ENCODE results near the gene ABLIM1. TPM values are rescaled to one million over a fixed set of nuclear protein-coding genes. Genes with fewer than 3 reads are reported as not detected.

ABLIM1 gene
- total and polyA plus RNA-seq, 2 donors: 46.7 to 71.3 TPM

GRCh38 chr10:114474989-114475388 lies 183.1 kb downstream of the ABLIM1 start:
- no peak overlapping the region for H3K27ac ChIP-seq (ENCODE audit: low read depth)
- DNase-seq (ENCODE audit: extremely low spot score): no peak
- H3K4me1 ChIP-seq (ENCODE audit: insufficient read depth): peaks cover 2% of the 10 kb centered on the region
- 96% methylated on average over 5 of the region's 5 CpGs for WGBS
- no peaks in the 10 kb centered on the region for H3K36me3 ChIP-seq (ENCODE audit: insufficient read depth)
- H3K4me3 ChIP-seq (ENCODE audit: low read depth, low read length): no peak overlapping the region

GRCh38 chr10:114473776-114474175 lies 184.3 kb downstream of the ABLIM1 start:
- H3K4me1 ChIP-seq (ENCODE audit: insufficient read depth): no peaks in the 10 kb centered on the region

GRCh38 chr10:114472877-114473253 lies 185.2 kb downstream of the ABLIM1 start:
- H3K27ac ChIP-seq (ENCODE audit: low read depth): no peak overlapping the region

More at GRCh38 chr10:114473776-114474175, 184.3 kb downstream of the ABLIM1 start:
- Histone ChIP-seq H3K27ac (ENCODE audit: low read depth) (no peak overlapping the region), H3K36me3 (ENCODE audit: insufficient read depth) (no peaks in the 10 kb centered on the region), H3K4me3 (ENCODE audit: low read depth, low read length) (no peak overlapping the region)
- WGBS: 59% methylated on average over 3 of the region's 3 CpGs
- DNase-seq (ENCODE audit: extremely low spot score): no peak

DNA sequence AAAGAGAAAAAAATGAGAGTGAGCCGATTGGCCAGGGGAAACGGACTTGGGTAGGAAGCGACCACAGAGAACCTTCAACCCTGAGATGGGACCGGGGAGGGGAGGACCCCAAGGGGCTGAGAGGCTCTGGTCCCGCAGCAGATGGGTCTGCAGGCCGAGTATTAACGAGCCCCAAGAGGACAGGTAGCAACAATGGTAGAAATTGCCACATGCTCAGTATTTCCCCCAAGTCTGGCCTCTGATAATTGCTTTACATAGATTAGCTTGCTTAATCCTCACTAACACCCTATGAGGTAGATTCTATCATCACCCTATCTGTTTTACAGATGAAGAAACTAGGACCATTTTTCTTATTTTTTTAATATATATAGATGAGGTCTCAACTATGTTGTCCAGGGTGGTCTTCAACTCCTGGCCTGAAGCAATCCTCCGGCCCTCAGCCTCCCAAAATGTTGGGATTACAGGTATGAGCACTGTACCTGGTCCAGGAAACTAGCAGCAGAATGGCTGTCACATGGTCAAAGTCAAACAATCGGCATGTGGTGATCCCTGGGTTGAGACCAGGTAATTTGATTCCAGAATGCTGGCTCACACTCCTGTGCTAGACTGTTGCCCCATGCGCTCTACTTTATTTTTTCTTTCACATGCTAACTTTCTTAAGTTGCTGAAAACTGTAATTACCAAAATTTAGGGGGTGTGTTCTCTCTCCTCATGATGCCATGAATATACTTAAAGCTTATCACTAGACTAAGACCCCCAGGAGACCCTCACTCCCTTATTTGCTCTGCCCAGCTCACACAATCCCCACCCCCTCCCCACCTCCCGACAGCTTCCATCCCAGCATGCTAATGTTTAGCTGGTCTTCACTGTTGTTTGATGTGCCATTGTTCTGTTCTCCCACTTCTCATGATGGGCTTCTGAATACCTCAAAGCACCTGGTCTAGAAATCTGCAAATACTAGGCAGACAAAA lies 185.9 kb downstream of the ABLIM1 start:
- no peaks in the 10 kb centered on the region for H3K4me1 ChIP-seq (ENCODE audit: insufficient read depth)
- WGBS: 78% methylated on average over 11 of the region's 11 CpGs
- H3K27ac ChIP-seq (ENCODE audit: low read depth): no peak overlapping the region

More at GRCh38 chr10:114472877-114473253, 185.2 kb downstream of the ABLIM1 start:
- Histone ChIP-seq H3K4me1 (ENCODE audit: insufficient read depth) (no peaks in the 10 kb centered on the region), H3K4me3 (ENCODE audit: low read depth, low read length) (no peak overlapping the region), H3K36me3 (ENCODE audit: insufficient read depth) (no peaks in the 10 kb centered on the region)
- DNase-seq (ENCODE audit: extremely low spot score): no peak
- 73% methylated on average over 4 of the region's 4 CpGs for WGBS

DNA sequence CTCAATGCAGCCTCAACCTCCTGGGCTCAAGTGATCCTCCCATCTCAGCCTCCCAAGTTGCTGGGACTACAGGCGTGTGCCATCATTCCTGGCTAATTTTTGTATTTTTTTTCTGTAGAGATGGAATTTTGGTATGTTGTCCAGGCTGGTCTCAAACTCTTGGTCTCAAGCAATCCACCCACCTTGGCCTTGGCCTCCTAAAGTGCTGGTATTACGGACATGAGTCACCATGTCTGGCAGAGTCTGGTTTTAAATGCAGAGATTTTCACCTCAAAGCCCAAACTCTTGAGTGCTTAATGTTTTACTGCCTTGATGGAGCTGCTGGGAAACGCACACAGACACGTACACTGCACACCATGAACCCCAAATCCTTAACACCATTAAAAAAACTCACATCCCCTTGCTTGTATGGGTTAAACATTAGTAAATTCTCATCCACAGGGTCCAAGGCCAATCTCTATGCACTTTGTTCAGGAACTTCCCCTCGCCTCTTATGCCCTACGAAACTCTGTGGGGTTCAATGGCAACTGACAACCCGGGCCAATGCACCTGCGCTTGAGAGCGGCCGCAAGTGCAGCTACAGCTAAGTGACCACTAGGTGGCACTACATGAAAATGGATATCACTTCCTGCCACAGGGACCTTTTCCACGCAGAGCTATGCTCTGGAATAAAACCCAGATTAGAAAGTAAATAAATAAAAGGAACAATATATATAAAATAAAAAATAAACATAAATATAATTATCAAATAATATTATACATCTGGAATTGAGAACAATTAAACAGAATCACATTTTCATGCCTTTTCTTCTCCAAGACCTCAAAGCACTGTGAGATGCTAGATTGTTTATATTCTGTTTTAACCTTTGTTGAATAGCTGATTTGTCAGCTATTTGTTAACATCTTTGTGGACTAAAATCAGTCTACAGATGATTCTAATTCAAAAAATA lies 186.8 kb downstream of the ABLIM1 start:
- no peak overlapping the region for H3K4me3 ChIP-seq (ENCODE audit: low read depth, low read length)
- no peak overlapping the region for H3K27ac ChIP-seq (ENCODE audit: low read depth)
- no peak for DNase-seq (ENCODE audit: extremely low spot score)
- no peaks in the 10 kb centered on the region for H3K36me3 ChIP-seq (ENCODE audit: insufficient read depth)
- H3K4me1 ChIP-seq (ENCODE audit: insufficient read depth): no peaks in the 10 kb centered on the region
- WGBS: 38% methylated on average over 11 of the region's 11 CpGs

More for the DNA sequence above, 185.9 kb downstream of the ABLIM1 start:
- Histone ChIP-seq H3K4me3 (ENCODE audit: low read depth, low read length) (no peak overlapping the region), H3K36me3 (ENCODE audit: insufficient read depth) (no peaks in the 10 kb centered on the region)
- no peak for DNase-seq (ENCODE audit: extremely low spot score)

DNA sequence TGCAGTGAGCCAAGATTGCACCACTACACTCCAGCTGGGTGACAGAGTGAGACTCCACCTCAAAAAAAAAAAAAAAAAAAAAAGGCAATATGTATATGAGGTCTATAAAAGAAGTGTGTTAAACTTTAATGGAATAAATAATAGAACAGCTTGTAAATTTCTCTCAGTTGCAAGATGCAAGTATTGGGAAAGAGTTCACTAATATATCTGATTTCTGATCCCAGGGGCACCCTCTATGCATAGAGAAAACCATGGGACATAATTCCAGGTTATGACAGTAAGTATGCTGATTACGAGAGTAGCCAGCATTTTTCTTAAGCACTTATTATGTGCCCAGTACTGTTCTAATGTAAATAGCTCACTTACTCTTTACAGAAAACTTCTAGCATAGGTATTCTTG lies 187.7 kb downstream of the ABLIM1 start:
- H3K4me3 ChIP-seq (ENCODE audit: low read depth, low read length): no peak overlapping the region
- H3K4me1 ChIP-seq (ENCODE audit: insufficient read depth): no peaks in the 10 kb centered on the region
- no peak for DNase-seq (ENCODE audit: extremely low spot score)
- H3K36me3 ChIP-seq (ENCODE audit: insufficient read depth): peaks cover 2% of the 10 kb centered on the region
- no peak overlapping the region for H3K27ac ChIP-seq (ENCODE audit: low read depth)
- 95% methylated on average over 1 of the region's 1 CpG for WGBS

GRCh38 chr10:114458955-114459354 lies 199.1 kb downstream of the ABLIM1 start:
- H3K27ac ChIP-seq (ENCODE audit: low read depth): no peak overlapping the region
- H3K4me3 ChIP-seq (ENCODE audit: low read depth, low read length): no peak overlapping the region
- H3K4me1 ChIP-seq (ENCODE audit: insufficient read depth): no peaks in the 10 kb centered on the region
- 84% methylated on average over 3 of the region's 3 CpGs for WGBS
- H3K36me3 ChIP-seq (ENCODE audit: insufficient read depth): peaks cover 1% of the 10 kb centered on the region
- no peak for DNase-seq (ENCODE audit: extremely low spot score)

DNA sequence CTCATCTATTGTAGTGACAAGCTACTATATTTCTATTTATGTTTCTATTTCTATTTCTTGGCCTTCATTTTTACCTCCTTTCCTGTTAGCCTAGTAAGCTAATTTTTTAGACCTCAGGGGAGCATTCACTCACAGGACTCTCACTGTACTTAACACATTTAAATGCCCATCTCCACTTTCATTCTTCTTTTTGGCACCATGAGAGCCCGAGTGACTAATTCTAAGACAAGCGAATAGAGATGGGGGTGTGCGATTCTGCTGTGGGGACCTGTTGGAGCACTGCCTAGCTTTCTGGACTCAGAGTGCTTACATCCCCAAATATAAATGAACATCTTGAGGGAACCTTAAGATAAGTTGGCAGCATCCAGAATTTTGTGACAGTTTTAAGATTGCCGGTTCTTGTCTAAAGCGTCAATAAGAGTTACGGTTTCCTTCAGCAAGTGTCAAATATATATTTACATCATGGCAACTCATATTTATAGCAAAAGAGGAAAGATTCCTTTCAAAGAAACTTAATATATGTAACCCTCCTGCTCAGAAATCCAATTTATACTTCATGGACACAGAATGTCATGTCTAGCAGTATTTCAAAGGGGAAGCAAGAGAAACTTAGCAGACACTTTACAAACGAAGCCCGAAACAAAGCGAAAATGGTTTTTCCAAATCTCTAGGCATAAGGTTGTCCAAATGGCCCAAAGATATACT lies 199.7 kb downstream of the ABLIM1 start:
- Histone ChIP-seq H3K4me3 (ENCODE audit: low read depth, low read length) (no peak overlapping the region), H3K27ac (ENCODE audit: low read depth) (no peak overlapping the region), H3K4me1 (ENCODE audit: insufficient read depth) (no peaks in the 10 kb centered on the region), H3K36me3 (ENCODE audit: insufficient read depth) (peaks cover 1% of the 10 kb centered on the region)
- 93% methylated on average over 9 of the region's 9 CpGs for WGBS
- no peak for DNase-seq (ENCODE audit: extremely low spot score)

DNA sequence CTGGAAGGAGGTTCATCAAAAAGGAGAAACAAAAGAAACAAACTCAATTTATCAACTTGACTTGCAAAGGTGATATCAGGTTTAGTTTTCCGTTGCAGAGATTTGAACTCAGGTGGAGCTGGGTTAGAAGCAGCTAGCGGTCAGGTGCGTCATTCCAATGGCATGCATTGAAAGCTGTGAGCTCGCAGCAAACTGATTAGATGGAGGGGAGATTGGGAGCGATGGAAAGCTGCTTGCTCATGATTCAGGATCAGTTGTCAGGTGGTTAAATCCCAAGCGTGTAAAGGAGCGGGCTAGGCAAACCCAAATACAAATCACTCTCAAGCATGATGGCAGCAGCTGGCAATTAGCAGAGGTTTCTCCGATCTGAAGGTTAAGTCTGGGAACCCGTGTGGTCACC lies 204.5 kb downstream of the ABLIM1 start:
- no peak for DNase-seq (ENCODE audit: extremely low spot score)
- Histone ChIP-seq H3K4me3 (ENCODE audit: low read depth, low read length) (no peak overlapping the region), H3K36me3 (ENCODE audit: insufficient read depth) (no peaks in the 10 kb centered on the region), H3K27ac (ENCODE audit: low read depth) (no peak overlapping the region), H3K4me1 (ENCODE audit: insufficient read depth) (no peaks in the 10 kb centered on the region)
- 95% methylated on average over 9 of the region's 9 CpGs for WGBS

GRCh38 chr10:114448897-114449296 lies 209.2 kb downstream of the ABLIM1 start:
- 82% methylated on average over 2 of the region's 2 CpGs for WGBS
- no peak overlapping the region for H3K4me3 ChIP-seq (ENCODE audit: low read depth, low read length)
- H3K4me1 ChIP-seq (ENCODE audit: insufficient read depth): no peaks in the 10 kb centered on the region
- no peak for DNase-seq (ENCODE audit: extremely low spot score)
- no peaks in the 10 kb centered on the region for H3K36me3 ChIP-seq (ENCODE audit: insufficient read depth)
- no peak overlapping the region for H3K27ac ChIP-seq (ENCODE audit: low read depth)

DNA sequence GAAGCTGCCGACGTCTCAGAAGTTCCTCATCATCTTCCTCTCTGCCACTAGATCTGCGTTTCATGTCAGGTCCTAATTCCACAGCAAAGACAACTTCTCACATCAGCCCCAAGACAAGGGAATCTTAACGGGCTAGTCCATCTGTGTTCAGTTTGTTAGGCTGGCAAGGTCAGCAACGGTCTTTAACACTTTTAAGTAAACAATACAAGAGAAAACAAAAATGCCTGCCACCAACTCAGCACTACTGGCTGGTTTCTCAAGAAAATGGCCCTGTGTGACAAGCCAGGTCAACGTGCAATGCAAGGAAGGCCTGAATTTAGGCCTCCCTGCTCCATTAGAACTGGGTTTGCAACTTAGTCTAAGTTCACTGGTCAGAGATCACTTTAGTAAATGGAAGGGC lies 212.7 kb downstream of the ABLIM1 start:
- WGBS: 81% methylated on average over 6 of the region's 6 CpGs
- no peaks in the 10 kb centered on the region for H3K36me3 ChIP-seq (ENCODE audit: insufficient read depth)
- no peak overlapping the region for H3K27ac ChIP-seq (ENCODE audit: low read depth)
- H3K4me1 ChIP-seq (ENCODE audit: insufficient read depth): no peaks in the 10 kb centered on the region
- no peak for DNase-seq (ENCODE audit: extremely low spot score)
- H3K4me3 ChIP-seq (ENCODE audit: low read depth, low read length): no peak overlapping the region

- no peak for DNase-seq (ENCODE audit: extremely low spot score)
- H3K4me1 ChIP-seq (ENCODE audit: insufficient read depth): no peaks in the 10 kb centered on the region
- H3K27ac ChIP-seq (ENCODE audit: low read depth): no peak overlapping the region
- H3K36me3 ChIP-seq (ENCODE audit: insufficient read depth): peaks cover 2% of the 10 kb centered on the region
- H3K4me3 ChIP-seq (ENCODE audit: low read depth, low read length): no peak overlapping the region
Observed at GRCh38 chr10:114444819-114445218, 213.3 kb downstream of the ABLIM1 start.

GRCh38 chr10:114442091-114442630 lies 215.9 kb downstream of the ABLIM1 start:
- H3K36me3 ChIP-seq (ENCODE audit: insufficient read depth): peaks cover 6% of the 10 kb centered on the region
- no peaks in the 10 kb centered on the region for H3K4me1 ChIP-seq (ENCODE audit: insufficient read depth)
- no peak for DNase-seq (ENCODE audit: extremely low spot score)
- H3K4me3 ChIP-seq (ENCODE audit: low read depth, low read length): no peak overlapping the region
- no peak overlapping the region for H3K27ac ChIP-seq (ENCODE audit: low read depth)
- 72% methylated on average over 4 of the region's 4 CpGs for WGBS

All from urinary bladder (tissue), 4 donors.